ENCODE data around the gene EIF2B1.
"Not testable (repeated sequence)": the region's sequence is repeated elsewhere in the genome, so short reads cannot be mapped to it uniquely, and the experiment has no call there.

EIF2B1 gene

GRCh38 chr12:123617144-123617543 lies 16.3 kb downstream of the EIF2B1 start:
- no peak for DNase-seq

- no peak for DNase-seq
Measured at GRCh38 chr12:123614531-123614930, 19.0 kb downstream of the EIF2B1 start.

- no peak for DNase-seq
Measured at GRCh38 chr12:123614110-123614509, 19.4 kb downstream of the EIF2B1 start.

- no peak for DNase-seq
Measured at GRCh38 chr12:123608182-123608581, 25.3 kb downstream of the EIF2B1 start.

GRCh38 chr12:123607756-123608155 lies 25.7 kb downstream of the EIF2B1 start:
- no peak for DNase-seq

GRCh38 chr12:123603495-123603894 lies 30.0 kb downstream of the EIF2B1 start:
- not testable (repeated sequence) for DNase-seq

GRCh38 chr12:123602651-123603195 lies 30.8 kb downstream of the EIF2B1 start:
- no peak for DNase-seq

GRCh38 chr12:123601602-123602489 lies 31.6 kb downstream of the EIF2B1 start, which contains the start of gene DDX55:
Gene DDX55, plus strand, starts transcription at chr12:123602099. Its CDS starts 50 bp downstream, at chr12:123602149.
- DNase-seq, result peak; percentile 88

- no peak for DNase-seq
Measured at GRCh38 chr12:123599721-123600120, 33.8 kb downstream of the EIF2B1 start.

GRCh38 chr12:123599310-123599709 lies 34.2 kb downstream of the EIF2B1 start:
- DNase-seq, result no peak

- DNase-seq, result no peak
Measured at GRCh38 chr12:123598522-123598921, 35.0 kb downstream of the EIF2B1 start.

- no peak for DNase-seq
Measured at GRCh38 chr12:123597100-123597499, 36.4 kb downstream of the EIF2B1 start.

- DNase-seq, result no peak
Measured at GRCh38 chr12:123595729-123596128, 37.8 kb downstream of the EIF2B1 start.

GRCh38 chr12:123591702-123592481 lies 41.6 kb downstream of the EIF2B1 start:
- DNase-seq, result no peak

GRCh38 chr12:123580772-123581171 lies 52.7 kb downstream of the EIF2B1 start:
- DNase-seq, result no peak

GRCh38 chr12:123578829-123579228 lies 54.7 kb downstream of the EIF2B1 start:
- DNase-seq, result not testable (repeated sequence)

- DNase-seq, result no peak
Measured at GRCh38 chr12:123578243-123578642, 55.2 kb downstream of the EIF2B1 start.

- DNase-seq, result no peak
Measured at GRCh38 chr12:123576611-123577010, 56.9 kb downstream of the EIF2B1 start.

GRCh38 chr12:123573870-123574269 lies 59.6 kb downstream of the EIF2B1 start:
- DNase-seq, result no peak

- DNase-seq, result no peak
Measured at GRCh38 chr12:123572391-123572790, 61.1 kb downstream of the EIF2B1 start.

GRCh38 chr12:123571343-123571813 lies 62.1 kb downstream of the EIF2B1 start:
- no peak for DNase-seq
